ENCODE results near the gene ATP2B2.

GRCh38 chr3:10510086-10510742, 4.8 kb upstream of the ATP2B2 start:
- no peak for TF ChIP-seq POLR2AphosphoS5 (IDR thresholded peaks at IDR 0.05)
- no peak for TF ChIP-seq CTCF (IDR thresholded peaks at IDR 0.05)
- TF ChIP-seq POLR2A (IDR thresholded peaks at IDR 0.05), result no peak

All from transverse colon (tissue), 4 donors.